ACHN (cell line): ENCODE measurements around the gene UFC1.

Experiments
- DNase-seq: peaks from one replicate; pipeline ENCODE4 v3.0.0-alpha.2; 2015
- in situ Hi-C: cut with HindIII; loops from 2 replicates; pipeline ENCODE4 v1.10.0; 2017; ENCODE audit warnings: low sequenced_read_pairs, low pct_ligation_motif_present, low pct_unique_long_range_greater_than_20kb

Gene UFC1

DNA sequence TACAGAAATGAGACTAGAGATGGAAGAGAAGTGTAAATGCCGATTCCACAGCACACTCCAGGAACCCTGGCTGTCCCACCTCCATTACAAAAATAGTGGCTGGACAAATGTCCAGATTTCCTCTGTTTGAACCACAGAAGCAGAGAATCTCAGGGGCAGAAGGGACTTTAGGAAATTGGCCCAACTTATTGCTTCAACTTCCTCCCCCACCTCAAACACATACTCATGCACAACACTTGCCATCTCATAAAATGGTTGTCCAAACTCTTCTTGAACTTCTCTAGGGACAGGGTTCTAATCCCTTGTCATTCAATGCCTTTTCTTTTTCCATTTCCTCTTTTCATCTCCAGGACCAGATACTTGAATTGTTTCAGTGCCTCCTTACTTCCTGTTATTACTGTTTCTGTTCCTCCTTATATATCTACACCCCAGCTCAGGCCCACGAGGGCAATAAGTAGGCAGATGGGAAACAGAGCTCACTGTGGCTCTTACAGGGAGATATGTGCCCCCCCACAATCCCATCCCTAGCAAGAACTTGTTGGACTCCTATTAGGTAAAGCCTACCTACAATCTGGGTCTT, 32.0 kb downstream of the UFC1 start:
- no peak for DNase-seq
- in situ Hi-C loops: no loop called here

- in situ Hi-C loops: no loop called here
- no peak for DNase-seq
Observed at GRCh38 chr1:161187311-161187710, 33.5 kb downstream of the UFC1 start.

DNA sequence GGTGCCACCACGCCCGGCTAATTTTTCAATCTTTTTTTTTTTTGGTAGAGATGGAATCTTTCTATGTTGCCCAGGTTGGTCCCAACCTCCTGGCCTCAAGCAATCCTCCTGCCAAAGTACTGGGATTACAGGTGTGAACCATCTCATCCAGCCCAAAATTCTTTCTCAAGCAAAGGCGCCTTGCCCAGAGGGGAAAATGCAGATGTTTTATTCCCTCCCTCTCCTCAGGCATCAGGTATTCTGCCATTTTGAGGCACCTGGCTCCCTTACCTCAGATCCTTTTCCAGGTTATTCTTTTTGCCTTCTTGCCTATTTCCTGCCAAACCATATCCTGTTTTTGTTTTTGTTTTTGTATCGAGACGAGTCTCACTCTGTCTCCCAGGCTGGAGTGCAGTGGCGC, 34.6 kb downstream of the UFC1 start:
- in situ Hi-C loops: no loop called here

GRCh38 chr1:161189036-161189435, 35.3 kb downstream of the UFC1 start:
- no peak for DNase-seq
- in situ Hi-C loops: no loop called here

More for the DNA sequence above, 34.6 kb downstream of the UFC1 start:
- no peak for DNase-seq

DNA sequence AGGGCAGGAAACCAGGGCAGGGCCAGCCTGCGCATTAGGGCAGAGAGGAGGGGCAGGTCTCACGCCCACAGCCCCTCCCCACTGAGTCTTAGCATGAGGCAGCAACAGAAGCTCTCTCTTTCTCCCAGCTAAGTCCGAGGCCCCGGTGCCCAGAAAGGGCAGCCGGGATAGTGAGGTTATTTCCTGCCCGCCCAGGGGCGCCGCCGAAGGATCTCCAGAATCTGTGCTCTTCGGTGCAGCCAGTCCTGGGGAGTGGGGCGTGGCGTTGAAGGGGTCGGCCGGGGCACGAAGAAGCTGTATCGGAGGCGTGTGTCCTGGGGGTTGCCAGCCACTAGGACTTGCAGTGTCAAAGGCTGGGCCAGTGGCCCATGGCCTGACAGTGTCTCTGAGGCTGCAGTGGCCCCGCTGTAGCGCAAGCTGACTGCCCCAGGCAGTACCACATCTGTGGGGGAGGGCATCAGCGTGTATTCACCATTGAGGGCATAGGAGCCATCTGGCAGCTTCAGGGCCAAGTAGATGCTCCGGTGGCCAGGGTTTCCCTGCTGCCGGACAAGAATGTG, 37.3 kb downstream of the UFC1 start:
- in situ Hi-C loops: no loop called here
- DNase-seq: no peak

DNA sequence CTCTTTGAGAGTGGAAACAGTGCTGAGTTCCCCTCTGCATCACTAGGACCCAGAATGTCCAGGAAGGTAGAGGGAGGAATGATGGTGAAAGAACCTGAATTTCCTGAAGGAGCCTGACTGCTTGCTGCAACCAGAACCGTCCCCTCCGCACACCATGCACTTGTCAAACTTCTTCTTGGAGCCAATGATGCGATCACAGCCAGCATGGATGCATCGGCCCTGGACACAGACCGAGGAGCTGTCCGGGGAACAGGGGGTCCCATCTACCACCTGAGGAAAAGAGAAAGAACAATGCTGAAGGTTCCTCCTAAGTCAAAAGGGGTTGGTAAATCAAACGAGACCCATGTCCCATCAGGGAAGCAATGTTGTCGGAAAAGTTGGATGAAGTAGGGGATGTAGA, 38.2 kb downstream of the UFC1 start:
- no peak for DNase-seq
- in situ Hi-C loops: no loop called here

DNA sequence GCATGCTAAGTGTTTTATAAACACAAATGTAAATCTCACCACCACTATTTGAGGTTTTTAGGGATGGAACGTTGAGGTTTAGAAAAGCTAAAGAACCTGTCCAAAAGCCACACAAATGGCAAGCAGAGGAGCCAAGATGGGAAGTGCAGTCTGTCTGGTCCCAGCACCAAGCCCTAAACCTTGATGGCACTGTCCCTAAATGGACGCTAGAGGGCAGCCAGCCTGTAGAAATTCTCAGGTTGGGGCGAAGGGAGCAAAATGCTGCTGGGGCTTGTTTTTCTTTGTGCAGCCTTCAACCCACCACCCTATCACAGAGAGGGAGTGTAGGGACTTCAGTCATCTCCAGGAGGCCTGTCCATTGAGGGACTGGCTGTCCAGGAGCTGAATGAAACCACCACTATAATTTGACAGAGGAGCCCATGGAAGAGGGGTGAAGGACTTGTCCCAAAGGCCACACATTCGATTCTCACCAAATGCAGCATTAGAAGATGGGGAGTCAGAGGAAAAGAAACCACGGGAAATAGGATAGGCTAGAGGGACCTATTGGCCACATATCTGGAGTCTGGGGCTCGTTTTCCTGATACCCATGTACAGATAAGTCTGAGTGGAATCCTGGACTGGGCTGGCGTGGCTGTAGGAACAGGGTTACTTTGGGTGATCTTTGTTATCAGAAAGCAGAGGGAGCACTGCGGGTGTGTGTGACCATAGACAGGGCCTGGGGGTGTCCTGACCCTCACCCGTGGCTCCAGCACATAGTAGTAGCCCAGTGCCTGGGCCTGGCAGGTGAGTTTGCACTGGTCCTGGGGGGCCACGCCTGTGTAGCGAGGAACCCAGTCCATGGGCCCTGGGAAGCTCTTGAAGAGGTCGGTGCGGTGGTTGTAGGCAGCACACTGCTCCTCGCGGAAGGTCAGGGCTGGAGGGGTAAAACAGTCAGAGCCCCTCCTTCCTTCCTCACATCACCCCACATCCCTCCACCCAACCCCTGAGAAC, 39.0 kb downstream of the UFC1 start:
- in situ Hi-C loops: no loop called here
- DNase-seq: peak; percentile 74

DNA sequence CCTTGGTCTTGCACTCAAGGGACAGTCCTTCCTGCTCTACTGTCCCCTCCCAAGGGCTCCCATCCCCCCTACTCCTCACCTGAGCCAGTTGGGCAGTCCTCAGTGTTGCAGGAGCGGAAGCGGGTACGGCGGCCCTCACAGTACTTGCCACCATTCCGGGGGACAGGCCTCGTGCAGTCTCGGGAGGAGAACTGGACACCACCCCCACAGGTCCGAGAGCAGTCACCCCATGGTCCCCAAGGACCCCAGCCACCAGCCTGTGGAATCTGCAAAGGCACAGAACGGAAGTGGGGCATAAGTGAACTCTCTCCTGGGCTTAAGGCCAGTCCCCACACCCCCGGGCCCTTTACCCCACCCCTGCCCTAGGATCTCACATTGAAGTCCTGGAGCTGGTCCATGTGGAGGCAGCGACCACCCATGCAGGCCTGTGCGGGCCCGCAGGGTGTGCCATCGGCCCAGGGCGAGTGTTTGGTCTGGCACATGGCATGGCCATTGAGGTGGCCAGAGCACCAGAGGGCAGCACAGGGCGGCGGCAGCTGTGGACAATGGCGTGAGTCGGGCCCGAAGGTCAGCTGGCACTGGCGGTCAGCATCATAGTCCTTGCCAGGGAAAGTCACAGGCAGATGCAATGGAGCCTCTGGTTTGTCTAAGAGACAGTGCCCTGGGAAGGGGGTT, 39.9 kb downstream of the UFC1 start:
- in situ Hi-C loops: no loop called here

GRCh38 chr1:161195171-161195570, 41.4 kb downstream of the UFC1 start:
- no peak for DNase-seq
- in situ Hi-C loops: no loop called here

More for the DNA sequence above, 39.9 kb downstream of the UFC1 start:
- DNase-seq: no peak

DNA sequence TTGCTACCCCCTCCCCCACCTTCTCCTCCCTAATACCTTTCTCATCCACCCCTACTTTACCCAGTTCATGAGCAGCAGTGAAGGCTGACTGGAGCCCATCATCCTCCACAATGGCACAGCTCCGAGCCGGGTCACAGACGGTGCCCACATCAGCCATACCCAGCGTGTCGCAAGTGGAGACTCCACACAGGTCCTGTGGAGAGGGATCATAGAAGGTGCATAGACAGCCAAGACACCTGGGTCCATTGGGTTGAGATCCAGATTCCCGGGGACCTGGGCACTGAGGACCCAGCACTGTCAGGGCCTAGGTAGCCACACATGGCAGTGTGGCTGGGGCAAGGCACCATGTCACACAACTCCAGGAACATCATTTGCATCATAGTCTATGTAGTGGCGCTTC, 42.3 kb downstream of the UFC1 start:
- in situ Hi-C loops: no loop called here

GRCh38 chr1:161196521-161197451, 43.0 kb downstream of the UFC1 start:
- no peak for DNase-seq
- in situ Hi-C loops: no loop called here

More for the DNA sequence above, 42.3 kb downstream of the UFC1 start:
- DNase-seq: no peak

DNA sequence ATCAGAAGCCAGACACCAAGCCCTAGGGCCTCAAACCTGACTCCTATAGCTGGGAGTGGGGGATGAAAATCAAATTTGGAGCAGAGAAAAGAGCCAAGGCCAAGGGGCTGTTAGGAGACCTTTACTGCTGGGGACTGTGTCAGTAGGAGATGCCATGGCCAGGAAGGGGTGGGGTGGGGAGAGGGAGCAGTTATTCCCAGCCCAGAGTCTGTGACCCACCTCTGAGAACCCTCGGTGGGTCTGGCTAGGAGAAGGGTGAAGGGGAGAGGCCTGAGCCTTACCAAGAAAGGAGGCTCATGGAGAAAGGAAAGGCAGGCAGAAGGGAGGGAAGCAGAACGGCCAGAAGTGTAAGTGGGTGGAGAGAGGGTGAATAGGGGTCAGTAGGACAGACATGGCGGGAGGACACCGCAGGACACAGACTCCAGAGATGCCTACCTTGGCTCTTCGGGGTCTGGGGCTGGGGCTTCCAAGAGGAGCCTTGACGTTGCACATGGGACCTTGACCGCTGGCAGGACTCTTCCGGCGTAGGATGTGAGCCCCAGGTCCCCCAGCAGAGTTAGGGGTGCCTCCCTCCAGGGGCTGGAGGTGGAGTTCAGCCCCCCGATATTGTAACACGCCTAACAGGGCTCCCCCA, 43.9 kb downstream of the UFC1 start:
- in situ Hi-C loops: no loop called here
- no peak for DNase-seq

DNA sequence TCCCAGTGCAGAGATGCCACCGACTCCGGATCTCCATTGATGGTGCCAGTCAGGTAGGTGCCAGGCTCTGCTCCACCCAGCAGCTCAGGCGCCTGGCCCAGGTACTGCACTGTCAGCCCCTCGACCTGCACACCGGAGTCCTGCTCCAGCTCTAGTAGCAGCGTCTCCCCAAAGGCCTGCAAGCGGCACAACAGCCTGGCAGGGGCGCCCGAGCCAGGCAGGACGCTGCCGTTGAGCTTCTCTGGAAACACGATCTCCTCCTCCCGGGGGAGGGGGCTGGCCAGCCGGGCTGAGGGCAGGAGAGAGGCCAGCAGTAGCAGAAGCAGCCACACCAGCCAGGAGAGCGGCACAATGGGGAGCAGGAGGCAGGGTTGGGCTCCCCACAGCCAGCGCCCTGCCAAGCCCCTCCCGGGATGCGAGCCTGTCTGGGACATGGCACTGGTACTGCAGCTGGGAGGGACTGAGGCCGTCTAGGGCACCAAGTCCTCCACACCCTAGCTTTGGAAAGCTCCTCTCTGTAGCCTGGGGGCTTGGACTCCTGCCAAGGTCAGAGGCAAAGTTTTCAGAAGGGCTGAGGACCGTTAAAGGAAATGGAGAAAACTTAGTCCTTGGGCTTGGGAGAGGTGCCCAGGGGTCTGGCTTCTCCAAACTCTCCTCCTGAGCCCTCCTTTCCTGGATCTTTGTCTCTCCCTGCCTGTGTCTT, 44.6 kb downstream of the UFC1 start:
- no peak for DNase-seq
- in situ Hi-C loops: no loop called here

DNA sequence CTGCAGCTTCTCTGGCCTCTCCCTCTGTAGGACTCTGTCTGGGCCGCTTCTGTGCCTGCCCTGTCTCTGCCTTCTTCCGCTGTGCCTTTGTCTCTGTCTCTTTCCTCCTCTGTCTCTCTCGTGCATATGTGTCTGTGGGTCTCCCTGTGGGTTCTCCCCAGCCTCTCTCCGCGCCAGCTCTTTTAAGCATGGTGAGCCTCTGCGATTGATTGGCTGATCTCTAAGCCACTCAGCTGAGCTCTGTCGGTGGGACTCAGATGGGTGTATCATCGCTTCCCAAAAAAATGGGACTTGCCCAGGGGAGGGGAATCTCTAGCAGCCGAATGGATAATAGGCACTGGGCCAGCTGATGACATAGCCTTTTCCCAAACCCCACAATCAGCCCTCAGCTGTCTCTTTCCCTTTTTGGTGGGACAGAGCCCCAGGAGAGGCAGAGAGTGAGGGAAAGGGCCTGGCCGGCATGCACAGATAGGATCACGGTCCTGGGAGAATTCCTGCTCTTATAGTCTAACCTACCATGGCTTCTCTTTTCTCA, 45.2 kb downstream of the UFC1 start, which contains the start of gene ADAMTS4:
TSS of gene ADAMTS4 (minus strand) at position 158 of the 535 bp plus-strand sequence. CDS start 427 bp downstream, outside the sequence.
- in situ Hi-C loops: no loop called here
- DNase-seq: no peak

DNA sequence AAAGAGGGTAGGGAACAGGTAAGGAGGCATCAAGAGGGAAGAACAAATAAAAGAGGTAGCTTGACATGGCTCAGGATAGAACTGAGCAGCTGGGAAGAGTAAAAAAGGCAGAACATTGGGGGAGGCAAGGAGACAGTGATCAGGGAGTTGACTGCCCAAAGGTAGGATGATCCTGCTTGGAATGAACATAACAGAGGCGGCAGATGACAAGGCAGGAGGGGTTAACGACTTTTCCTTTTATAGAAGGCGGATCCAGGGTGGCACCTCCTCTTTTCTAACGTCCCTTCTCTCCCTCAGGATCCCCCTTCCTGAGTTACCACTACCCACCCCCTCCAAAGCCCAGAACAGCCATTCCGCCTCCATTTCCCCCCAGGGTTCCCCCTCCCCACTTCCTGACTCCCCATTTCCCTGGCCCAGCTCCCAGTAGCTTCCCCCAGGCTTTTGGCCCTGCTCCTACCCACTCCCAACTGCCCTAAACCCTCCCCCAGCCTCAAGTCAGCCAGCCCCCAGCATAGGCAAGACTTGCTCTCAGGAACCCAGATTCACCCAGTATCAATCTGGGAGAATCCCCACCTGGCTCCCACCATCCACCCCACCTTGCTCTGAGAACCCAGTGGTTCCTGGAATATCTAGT, 45.8 kb downstream of the UFC1 start:
- DNase-seq: no peak
- in situ Hi-C loops: loop anchor here (25.0 kb wide), 1 partner anchor 113 kb away; the partner anchor contains the start of genes MPZ and SDHC

DNA sequence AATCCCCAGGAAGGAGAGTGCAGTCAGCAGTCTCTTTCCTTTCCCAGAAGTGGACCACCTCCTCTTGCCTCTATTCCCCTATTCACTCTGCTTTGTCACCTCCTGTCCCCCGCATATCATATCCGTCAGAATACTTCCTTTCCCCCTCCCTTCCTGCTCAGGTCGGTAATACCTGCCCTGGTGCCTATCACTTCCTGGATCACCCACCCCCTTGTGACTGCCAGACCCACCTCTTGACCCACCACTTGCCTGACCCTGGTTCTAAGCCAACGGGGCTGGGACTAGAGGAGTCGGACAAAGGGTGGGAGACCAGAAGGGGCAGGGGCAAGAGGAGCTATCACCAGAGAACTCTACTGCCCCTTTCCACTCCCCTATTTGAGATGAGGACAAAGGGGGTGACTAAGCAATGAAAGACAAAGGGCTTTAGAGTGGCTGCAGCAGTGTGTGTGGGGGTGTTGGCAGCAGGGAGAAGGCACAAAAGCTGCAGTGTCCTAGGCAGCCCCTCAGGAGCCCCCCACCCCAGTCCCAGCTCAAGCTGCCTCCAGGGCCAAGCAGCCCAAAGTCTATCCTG, 46.7 kb downstream of the UFC1 start:
- DNase-seq: no peak
- in situ Hi-C loops: loop anchor here (25.0 kb wide), 1 partner anchor 112 kb away; the partner anchor contains the start of genes MPZ and SDHC
